Measurements from ENCODE around the gene ANXA1. TPM values are rescaled to one million over a fixed set of nuclear protein-coding genes. Genes with fewer than 3 reads are reported as not detected.

Gene ANXA1
- polyA plus RNA-seq, 3 donors, result 60.7 to 842 (median 700) TPM

DNA sequence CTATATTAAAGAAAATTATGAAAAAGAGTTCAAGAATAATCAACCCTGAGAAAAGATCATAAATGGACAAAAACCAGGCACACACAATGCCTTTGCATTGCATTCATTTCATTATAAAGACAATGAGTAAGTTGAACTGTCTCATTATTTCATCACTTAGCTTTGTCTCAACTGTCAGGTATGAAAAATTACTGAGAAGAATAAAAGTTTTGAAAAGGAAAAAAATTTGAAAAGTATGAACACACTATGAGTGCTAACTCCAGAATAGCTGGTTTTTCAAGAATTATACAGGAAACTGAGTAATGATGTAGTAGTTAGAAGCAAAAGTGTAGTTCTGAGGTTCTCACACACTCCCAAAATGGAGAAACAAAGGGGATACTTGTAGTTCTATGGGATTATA, 16.3 kb upstream of the ANXA1 start:
- H3K27ac ChIP-seq (ENCODE audit: low read depth, low read length), result no peak overlapping the region

DNA sequence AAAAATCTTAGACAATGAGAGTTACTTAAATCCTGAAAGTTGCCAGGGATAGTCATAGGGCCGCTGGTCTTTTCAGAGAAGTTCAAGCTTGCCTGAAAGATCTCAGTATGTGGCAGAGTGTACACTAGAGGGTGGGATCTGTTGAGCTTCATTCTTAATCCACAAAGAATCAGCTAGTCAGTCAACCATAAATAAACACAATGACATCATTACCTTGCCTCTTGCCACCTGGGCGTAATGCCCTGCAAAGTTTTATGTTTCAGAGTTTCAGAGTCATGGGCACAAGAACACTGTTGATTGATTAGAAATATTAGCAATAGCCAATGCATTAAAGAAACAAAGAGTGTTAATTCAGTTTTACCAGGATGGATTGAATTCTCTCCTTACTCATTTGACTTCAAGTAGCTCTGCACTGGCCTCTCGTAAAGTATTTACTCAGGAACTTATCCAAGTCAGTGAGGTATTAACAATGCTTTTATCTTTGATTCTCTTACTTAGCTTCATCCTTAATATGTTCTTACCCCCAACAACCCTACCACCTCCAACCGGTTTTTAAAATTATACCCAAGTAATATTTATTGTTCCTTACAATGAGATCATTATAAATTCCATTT, 14.3 kb upstream of the ANXA1 start:
- WGBS, 3 donors, result 45 to 88% (median 80%) methylated on average over 4 of the region's 4 CpGs
- H3K27ac ChIP-seq (ENCODE audit: low read depth, low read length), result no peak overlapping the region

DNA sequence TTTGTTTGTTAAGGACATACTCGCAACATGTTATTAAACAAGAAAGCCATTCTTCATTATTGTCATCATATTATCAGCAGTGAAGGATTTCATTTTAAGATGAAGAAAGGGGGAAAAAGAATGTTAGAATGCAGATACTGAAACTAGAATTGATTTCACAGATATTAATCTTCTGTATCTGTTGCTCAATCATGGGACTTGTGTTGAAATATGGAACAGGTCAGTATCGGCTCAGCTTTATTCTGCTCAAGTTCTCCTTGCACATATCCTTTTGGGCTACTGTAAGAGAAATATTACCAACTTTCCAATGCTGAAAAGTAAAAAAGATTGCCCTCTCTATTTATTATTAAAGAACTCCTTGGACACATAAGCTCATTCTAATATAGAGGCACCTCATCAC, 13.8 kb upstream of the ANXA1 start:
- H3K27ac ChIP-seq (ENCODE audit: low read depth, low read length), result no peak overlapping the region
- 62 to 71% (median 65%) methylated on average over 2 of the region's 2 CpGs for WGBS, 3 donors

DNA sequence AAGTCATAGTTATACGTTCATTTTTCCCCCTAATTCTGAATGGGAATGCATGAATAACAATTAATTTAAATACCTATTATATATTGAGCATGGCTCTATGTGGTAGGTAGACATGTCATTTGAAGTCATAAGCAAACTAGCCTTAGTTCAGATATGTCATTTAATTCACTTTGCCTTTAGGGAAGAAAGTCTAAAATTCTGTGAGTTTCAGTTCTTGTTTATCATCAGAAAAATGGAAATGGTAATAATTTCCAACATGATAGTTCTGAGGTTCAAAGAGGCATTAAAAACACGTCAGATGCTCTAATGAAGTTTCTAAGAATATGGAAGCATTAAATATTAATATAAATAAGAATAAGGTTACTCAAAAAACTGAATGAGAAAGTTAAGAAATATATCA, 13.1 kb upstream of the ANXA1 start:
- WGBS, 3 donors, result 75 to 88% (median 83%) methylated on average over 2 of the region's 2 CpGs
- no peak overlapping the region for H3K27ac ChIP-seq (ENCODE audit: low read depth, low read length)

DNA sequence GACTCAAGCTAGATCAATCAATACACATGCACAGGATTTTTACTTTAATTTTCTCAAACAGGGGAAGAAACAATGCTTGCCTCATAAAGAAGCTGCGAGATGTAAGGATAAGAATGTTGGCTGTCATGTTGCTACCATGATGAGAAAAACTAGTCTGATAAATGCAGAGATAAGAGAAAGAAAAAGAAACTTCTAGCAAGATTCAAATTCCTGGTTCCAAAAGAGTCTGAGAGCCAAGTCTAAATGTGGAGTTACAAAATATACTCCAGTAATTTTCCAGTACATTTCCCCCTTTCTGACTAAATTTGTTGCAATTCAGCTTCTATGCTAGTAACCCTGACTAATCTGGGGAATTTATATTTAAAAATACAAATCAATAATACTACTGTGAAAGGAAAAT, 10.4 kb upstream of the ANXA1 start:
- H3K27ac ChIP-seq (ENCODE audit: low read depth, low read length), result no peak overlapping the region
- 69 to 76% (median 71%) methylated on average over 1 of the region's 1 CpG for WGBS, 3 donors

DNA sequence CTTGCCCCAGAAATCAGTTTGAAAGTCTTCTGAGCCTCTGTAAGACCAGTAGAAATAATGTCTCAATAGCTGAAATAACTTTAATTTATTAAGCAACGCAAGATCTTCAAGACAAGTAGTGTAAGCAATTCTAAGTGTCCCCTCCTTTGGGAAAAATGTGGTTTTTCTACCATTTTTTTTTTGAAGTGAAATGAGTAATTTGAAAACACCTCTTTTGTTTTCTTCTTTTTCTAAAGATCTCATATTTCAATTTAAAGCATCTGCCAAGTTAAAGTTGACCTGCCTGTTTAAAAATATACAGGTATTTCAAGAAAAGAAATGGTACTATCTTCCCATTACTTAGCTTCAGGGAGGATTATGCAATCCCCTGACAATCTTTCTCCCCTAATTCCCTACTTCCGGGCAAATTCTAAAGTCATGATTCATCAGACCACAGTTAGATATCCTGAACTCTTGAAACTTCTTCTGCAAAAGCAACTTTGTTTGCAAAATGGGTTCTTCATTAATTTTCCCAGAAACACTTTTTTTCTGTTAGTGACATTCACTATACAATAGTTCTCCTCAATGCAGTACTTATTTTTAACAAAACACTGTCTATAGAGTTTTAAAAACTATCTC, 7.8 kb upstream of the ANXA1 start:
- 13 to 47% (median 18%) methylated on average over 2 of the region's 2 CpGs for WGBS, 3 donors
- H3K27ac ChIP-seq (ENCODE audit: low read depth, low read length), result no peak overlapping the region

DNA sequence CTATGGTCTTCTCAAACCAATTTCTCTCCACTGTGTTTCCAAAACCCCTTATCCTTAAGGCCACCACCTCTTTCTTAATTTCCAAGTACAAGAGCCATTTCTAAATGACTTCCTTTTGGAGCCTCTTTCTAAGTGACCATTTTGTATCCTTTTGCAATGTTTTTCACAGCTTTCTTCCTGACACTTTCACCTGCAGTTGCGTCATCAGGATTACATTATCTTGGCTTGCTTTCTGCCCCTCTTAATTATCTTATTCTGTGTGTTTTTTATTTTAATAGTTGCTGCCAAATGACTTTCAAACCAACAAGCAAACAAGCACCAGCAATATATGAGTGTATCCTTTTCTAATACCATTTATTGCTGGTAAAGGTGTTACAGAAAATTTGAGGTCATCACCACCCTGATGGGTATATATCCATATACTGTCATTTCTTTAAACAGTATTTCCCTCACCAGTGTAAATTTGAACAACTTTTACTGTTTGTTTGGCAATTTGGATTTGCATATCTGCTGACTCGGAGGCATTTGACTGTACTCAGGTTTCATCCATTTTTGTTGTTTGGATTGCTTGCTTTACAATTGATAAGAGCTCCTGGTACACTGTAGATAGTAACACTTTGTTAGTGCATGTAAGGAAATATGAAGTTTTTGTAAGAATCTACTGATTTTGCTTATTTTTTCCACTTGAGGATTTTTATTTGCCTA, 5.4 kb upstream of the ANXA1 start:
- no peak overlapping the region for H3K27ac ChIP-seq (ENCODE audit: low read depth, low read length)
- WGBS, 3 donors, result 64 to 71% (median 70%) methylated on average over 2 of the region's 2 CpGs

DNA sequence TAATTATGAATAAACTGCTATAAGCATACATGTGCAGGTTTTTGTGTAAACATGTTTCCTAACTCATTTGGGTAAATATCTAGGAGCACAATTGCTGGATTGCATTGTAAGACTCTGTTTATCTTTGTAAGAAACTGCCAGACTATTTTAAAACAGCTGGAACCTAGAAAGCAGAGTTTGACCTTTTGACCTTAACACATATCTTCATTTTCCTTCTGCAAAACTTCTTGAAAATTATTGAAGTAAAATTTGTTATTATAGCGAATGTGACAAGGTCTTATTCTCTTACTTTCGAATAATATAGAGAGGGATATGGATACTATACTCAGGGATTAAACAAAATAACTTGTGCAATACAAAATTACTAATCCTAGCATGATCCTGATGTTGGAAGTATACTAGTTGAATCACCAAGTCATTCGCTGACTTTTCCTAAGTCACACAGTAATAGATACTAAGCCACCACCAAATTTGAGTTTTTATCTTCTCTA, 3.2 kb upstream of the ANXA1 start:
- WGBS, 3 donors, result 74 to 88% (median 76%) methylated on average over 3 of the region's 3 CpGs
- H3K27ac ChIP-seq (ENCODE audit: low read depth, low read length), result no peak overlapping the region

DNA sequence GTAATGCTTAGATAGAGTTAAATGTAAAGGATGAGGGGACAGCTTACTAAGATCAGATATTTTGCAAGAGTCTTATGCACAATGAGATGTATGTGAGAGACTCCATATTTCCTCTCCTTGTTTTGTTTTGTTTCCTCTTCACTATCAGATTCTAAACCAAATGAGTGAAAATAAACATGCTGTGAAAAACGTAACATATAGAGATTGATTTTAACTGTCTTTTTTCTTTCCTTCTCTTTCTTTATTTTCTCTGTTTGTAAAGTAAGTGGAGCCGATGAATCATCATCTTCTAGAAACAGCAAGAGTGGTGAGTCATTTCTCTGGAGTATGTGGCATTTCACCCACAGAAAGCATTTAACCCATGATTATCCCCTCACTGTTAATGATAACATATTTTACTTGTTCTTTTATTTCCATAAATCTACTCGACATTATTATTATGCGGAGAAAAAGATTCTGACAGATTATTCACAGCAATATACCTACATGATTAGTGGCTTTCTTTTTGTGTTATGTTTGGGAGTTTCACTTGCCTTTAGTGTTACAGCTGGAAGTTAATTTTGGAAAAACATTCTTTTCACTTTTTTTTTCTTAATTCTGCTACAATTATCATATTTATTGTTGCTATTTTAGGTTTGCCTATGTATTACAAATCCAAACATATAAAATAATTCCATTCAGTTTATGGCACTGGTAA, 2.1 kb upstream of the ANXA1 start:
- WGBS, 3 donors, result 10 to 44% (median 13%) methylated on average over 4 of the region's 4 CpGs
- no peak overlapping the region for H3K27ac ChIP-seq (ENCODE audit: low read depth, low read length)

DNA sequence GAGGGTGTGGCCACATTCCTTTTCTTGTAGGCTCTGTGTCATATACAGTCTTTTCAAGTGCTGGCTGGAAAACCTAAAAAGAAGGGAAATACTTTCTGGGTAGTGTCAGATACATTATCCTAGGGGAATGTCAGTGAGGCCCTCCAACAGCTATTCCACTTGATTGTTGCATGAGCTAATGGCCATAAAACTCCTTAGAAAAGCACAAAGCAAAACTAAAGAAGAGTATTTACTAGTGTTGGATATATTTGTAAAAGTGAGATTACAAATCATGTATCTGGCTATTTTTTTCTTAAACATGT, 829 bp downstream of the ANXA1 start:
- no peak overlapping the region for H3K27ac ChIP-seq (ENCODE audit: low read depth, low read length)

DNA sequence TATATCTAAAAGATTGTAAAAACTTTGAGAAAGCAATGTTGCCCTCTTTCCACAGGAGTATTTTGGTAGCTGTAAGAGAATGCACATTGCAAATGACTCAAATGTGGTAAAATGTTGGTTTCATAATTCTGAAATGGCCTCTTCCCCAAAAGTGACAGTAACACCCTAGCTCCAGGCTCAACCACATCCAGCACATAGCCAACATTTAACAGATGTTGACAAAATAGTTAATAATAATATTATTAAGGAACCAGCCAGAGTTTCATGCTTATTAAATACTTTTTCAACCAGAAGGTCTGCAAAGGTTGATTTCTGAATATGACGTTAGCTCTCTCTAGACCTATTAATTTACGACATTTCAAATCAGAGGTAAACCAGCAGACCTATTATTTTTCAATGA, 1.3 kb downstream of the ANXA1 start:
- H3K27ac ChIP-seq (ENCODE audit: low read depth, low read length), result no peak overlapping the region
- 3 to 76% (median 13%) methylated on average over 2 of the region's 2 CpGs for WGBS, 3 donors

DNA sequence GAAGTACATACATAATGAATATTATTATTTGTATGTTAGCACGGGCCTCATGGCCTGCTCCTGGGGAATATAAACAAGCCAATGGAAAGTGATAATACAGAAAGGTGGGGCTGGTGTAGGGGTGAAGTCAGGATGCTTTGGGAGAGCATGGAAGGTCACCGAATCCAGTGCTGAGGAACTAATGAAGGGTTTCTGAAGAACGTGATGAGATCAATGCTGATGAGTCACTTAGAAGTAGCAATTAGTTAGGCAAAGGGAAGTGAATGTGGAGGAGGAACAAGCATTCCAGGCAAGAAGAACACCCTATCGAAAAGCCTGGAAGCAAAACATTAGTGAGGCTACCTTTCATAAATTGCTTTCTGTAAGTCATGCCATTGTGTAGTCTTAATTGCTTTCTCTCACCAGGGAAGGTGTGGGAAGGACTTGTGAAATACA, 2.1 kb downstream of the ANXA1 start:
- H3K27ac ChIP-seq (ENCODE audit: low read depth, low read length), result no peak overlapping the region
- WGBS, 3 donors, result 8 to 67% (median 14%) methylated on average over 4 of the region's 4 CpGs

DNA sequence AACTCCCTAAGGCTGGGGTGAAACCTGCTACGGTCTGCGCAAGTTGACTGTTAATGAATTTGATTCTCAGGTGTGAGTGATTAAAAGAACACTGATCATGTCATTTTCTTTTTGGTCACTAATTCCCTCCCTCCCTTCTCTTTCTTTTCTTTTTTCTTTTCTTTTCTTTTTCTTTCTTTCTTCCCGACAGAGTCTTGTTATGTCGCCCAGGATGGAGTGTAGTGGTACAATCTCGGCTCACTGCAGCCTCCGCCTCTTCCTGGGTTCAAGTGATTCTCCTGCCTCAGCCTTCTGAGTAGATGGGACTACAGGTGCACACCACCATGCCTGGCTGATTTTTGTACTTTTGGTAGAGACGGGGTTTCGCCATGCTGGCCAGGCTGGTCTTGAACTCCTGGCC, 2.6 kb downstream of the ANXA1 start:
- H3K27ac ChIP-seq (ENCODE audit: low read depth, low read length), result no peak overlapping the region
- 57 to 88% (median 63%) methylated on average over 8 of the region's 8 CpGs for WGBS, 3 donors

DNA sequence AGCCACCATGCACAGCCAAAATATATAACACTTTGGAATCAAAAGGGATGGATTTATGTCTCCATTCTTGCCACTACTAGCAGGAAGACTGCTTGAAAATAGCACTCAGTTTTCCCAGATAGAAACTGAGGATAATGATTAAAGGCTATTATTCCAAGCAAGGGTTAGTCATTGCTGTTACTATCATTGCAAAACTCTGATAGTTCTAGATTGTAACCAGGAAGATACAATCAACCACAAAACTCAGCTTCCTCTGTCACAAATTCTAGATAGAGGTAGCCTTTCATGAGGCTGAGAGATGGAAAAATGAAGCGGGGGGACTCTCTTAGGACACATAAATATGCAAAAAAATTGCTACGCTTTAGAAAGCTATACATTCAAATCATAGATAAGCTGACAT, 3.1 kb downstream of the ANXA1 start:
- 55 to 75% (median 62%) methylated on average over 2 of the region's 2 CpGs for WGBS, 3 donors
- H3K27ac ChIP-seq (ENCODE audit: low read depth, low read length), result no peak overlapping the region

DNA sequence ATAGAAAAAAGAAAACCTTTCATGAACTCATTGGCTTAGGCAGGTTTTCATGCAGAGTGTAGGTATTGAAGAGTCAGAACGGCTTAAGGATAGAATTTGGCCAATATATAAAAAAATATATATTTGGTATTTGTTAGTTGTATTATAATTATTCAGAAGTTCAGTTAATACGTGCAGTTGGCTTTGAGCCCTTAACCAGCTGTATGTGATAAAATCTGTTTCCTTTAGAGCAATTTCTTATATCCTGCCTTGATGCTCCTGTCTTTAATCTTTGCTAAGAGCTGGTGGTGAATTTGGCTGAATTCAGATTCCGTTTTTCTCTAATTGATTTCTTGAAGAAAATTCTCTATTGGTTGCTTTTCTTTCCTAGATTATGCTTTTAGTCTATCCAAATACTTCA, 3.7 kb downstream of the ANXA1 start:
- no peak overlapping the region for H3K27ac ChIP-seq (ENCODE audit: low read depth, low read length)
- 20 to 46% (median 24%) methylated on average over 3 of the region's 3 CpGs for WGBS, 3 donors

DNA sequence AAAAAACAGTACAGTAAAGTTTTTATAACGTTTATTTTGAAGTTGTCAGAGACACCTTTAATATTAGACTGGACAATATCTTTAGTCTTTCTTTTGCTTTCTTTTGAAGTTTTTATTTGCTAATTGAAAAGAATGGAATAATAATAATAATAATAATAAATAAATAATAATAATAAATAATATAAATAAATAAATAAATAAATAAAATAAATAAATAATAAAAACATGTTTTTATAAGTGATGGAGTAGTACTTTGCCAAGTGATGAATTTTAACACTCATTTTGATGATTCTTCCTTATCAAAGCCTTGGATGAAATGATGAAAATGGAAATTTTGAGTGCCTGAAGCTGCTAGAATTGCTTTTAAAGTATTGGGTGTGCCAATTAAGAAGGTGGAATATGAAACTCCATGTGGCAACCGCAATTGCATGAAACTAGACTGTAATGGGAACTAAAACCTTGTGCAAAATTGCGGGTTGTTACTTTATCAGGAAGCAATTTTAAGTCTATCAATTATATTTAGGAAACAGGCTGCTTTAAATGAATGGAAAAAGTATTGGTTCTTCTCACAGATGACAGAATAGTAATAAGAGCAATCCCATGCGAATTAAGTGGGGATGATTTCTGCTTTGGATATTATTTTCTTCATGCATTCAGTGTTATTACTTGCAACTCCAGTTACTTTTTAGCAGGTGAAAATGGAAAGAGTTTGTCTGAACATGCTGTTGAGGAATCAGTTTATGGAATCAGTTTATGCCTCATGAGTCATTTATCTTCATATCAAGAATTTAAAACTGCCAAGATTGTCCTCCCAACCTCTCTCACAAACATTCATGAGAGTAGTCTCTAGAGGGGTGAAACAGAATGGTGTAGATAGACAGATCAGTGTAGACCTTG, 4.6 kb downstream of the ANXA1 start:
- WGBS, 3 donors, result 46 to 74% (median 61%) methylated on average over 4 of the region's 4 CpGs

DNA sequence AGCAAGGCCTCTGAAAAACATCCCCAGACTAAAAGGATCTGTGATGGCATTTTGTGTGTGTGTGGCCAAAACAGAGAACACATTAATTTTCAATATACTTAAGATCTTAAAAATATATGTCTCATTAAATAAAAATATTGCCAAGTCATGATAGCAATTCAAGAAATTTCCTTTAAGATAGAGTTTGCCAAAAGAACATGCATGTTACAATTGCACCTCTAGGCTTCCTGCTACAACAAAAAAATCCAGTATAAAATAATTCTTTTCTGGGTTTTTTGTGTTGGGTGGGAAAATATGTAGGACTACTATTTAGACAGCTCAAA, 5.2 kb downstream of the ANXA1 start:
- H3K27ac ChIP-seq (ENCODE audit: low read depth, low read length), result no peak overlapping the region

More for the DNA sequence above, 4.6 kb downstream of the ANXA1 start:
- H3K27ac ChIP-seq (ENCODE audit: low read depth, low read length), result no peak overlapping the region

DNA sequence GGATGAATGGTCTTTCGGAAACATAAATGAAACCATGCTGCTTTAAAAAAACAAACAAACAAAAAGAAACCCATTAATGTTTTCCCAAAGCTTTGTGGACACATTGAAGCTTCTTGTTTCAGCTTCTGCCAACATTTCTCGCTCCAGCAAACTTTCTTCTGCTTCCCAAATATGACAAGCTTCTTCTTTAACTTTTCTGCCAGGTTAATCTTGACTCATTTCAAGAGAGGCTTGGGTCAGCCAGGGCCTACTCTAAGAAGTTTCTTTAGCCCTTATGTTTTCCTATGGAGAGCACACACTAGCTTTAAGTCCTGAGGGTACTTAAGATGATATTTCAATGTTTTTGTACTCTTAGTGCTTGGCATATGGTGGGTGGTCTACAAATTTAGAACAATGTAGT, 6.1 kb downstream of the ANXA1 start:
- WGBS, 3 donors, result 71 to 90% (median 74%) methylated on average over 2 of the region's 2 CpGs
- no peak overlapping the region for H3K27ac ChIP-seq (ENCODE audit: low read depth, low read length)

DNA sequence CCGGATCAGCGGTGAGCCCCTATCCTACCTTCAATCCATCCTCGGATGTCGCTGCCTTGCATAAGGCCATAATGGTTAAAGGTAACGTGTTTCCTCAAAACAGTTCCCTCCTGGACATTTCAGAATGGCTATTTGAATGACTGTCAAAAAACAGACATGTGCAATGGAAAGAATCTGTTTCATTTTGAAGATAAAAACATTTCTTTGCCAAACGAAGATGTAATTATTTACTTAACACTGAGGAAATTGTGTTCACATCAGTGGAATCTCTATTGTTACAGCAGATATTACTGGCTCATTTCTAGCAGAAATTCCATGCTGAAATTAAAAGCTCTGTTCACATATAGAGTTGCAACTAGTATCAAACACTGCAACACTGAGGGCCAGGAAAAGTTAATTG, 7.1 kb downstream of the ANXA1 start:
- H3K27ac ChIP-seq (ENCODE audit: low read depth, low read length), result no peak overlapping the region
- 78 to 86% (median 78%) methylated on average over 6 of the region's 6 CpGs for WGBS, 3 donors
